ENCODE measurements around the gene CRIP1. TPM values are rescaled to one million over a fixed set of nuclear protein-coding genes. Genes with fewer than 3 reads are reported as not detected.

Gene CRIP1
- total and polyA plus RNA-seq, 12 donors: 34.0 to 170 (median 56.0) TPM

DNA sequence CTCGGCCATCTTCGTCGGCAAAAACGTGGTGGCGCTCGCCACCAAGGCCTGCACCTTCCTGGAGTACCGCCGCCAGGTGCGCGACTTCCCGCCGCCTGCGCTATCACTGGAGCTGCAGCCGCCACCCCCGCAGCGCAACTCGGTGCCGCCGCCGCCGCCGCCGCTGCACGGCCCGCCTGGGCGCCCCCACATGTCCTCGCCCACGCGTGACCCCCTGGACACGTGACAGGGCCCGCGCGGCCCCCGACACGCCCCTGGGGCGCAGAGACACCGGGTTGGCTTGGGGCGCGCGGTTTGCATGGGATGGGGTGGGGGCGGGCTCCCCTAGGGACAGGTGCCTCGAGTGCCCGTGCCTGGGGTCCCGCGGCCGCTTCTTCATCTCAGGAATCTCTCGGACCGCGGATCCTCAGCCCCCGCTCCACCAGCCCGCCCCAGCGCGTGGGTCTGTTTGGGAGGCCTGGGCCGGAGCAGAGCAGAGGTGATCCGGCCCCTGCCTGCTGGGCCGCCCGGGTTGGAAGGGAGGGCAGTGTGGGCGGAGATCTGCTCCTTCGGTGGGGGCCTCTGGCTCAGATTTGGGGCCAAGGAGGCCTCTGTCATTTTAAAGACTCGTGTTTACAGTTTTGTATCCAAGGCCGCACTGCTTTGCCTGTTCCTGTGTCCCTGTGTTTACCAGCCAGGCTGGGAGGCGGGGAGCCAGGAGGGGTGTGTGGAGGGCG is 43.0 kb downstream of the CRIP1 start:
- peak in 1 of 8 donors; percentile 23 for ATAC-seq
- no peaks in the 10 kb centered on the region for H3K9me3 ChIP-seq
- peak overlapping the region; percentile 14 to 83 (median 69) for H3K4me3 ChIP-seq
- WGBS, 2 donors: 53 to 54% methylated on average over 55 to 62 of the region's 63 CpGs
- peaks cover 11 to 38% (median 30%) of the 10 kb centered on the region in 9 donors for H3K4me1 ChIP-seq
- peak in 1 of 2 donors; percentile 66 for DNase-seq
- H3K27ac ChIP-seq: peak overlapping the region in 3 of 10 donors; percentile 15 to 28 (median 17)
- H3K36me3 ChIP-seq: no peaks in the 10 kb centered on the region
- H3K27me3 ChIP-seq: peaks cover 0 to 54% (median 0%) of the 10 kb centered on the region in 7 donors
- intact Hi-C loops (cut with DNase I): loop anchor here in 8 of 10 donors (2.0 to 10.0 kb wide), 7 partner anchors 37 to 162 kb away; partner anchors contain the start of gene TEDC1 (in 2 of the 8)
- TF ChIP-seq, protein P1, sequence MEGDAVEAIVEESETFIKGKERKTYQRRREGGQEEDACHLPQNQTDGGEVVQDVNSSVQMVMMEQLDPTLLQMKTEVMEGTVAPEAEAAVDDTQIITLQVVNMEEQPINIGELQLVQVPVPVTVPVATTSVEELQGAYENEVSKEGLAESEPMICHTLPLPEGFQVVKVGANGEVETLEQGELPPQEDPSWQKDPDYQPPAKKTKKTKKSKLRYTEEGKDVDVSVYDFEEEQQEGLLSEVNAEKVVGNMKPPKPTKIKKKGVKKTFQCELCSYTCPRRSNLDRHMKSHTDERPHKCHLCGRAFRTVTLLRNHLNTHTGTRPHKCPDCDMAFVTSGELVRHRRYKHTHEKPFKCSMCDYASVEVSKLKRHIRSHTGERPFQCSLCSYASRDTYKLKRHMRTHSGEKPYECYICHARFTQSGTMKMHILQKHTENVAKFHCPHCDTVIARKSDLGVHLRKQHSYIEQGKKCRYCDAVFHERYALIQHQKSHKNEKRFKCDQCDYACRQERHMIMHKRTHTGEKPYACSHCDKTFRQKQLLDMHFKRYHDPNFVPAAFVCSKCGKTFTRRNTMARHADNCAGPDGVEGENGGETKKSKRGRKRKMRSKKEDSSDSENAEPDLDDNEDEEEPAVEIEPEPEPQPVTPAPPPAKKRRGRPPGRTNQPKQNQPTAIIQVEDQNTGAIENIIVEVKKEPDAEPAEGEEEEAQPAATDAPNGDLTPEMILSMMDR (IDR thresholded peaks at IDR 0.05): no peak

DNA sequence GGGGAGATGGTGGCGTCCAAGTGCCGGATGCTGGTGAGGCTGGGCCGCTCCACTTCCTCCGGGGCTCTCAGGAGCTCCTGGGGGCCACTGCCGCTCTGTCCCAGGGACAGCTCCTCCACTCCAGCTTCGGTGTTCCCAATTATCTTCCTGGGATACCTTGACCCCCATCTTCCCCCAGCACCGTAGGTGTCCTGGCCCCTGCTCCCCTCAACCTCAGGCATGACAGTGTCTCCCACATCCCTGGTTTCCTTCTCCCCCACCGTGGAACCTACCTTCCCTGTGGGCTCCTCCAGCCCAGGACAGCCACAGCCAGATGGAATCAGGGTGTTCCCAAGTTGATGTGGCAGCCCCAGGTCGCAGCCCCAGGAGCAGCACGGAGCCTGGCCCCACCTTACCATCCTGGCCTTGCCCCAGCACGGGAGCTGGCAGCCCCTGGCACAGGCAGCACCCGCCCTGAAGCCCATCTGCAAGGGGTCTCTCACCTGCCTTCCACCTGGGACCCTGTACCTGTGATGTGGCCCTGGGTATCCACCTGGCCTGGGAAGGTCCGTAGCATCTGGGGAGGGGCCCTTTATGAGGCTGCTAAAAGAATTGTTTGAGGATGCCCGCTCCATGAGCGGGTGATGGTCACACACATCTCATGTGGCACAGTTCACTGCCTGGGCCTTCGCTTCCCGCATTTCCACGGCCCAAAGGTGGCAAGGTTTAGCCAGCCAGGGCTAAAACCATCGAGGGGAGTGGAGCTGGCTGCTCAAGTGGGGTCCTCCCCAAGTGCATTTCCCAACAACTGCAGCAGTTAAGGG is 43.8 kb downstream of the CRIP1 start:
- Histone ChIP-seq H3K4me3 (peak overlapping the region in 2 of 10 donors; percentile 78 to 83), H3K9me3 (no peaks in the 10 kb centered on the region), H3K27me3 (peaks cover 0 to 48% (median 0%) of the 10 kb centered on the region in 7 donors), H3K27ac (peak overlapping the region in 2 of 10 donors; percentile 17 to 28), H3K36me3 (no peaks in the 10 kb centered on the region), H3K4me1 (peaks cover 11 to 38% (median 30%) of the 10 kb centered on the region in 9 donors)
- TF ChIP-seq, protein P1 (IDR thresholded peaks at IDR 0.05): no peak
- WGBS, 2 donors: 74 to 89% methylated on average over 18 to 19 of the region's 19 CpGs
- ATAC-seq: peak in 4 of 8 donors; percentile 6 to 39 (median 28)
- no peak for DNase-seq
- intact Hi-C loops (cut with DNase I): no loop called here

DNA sequence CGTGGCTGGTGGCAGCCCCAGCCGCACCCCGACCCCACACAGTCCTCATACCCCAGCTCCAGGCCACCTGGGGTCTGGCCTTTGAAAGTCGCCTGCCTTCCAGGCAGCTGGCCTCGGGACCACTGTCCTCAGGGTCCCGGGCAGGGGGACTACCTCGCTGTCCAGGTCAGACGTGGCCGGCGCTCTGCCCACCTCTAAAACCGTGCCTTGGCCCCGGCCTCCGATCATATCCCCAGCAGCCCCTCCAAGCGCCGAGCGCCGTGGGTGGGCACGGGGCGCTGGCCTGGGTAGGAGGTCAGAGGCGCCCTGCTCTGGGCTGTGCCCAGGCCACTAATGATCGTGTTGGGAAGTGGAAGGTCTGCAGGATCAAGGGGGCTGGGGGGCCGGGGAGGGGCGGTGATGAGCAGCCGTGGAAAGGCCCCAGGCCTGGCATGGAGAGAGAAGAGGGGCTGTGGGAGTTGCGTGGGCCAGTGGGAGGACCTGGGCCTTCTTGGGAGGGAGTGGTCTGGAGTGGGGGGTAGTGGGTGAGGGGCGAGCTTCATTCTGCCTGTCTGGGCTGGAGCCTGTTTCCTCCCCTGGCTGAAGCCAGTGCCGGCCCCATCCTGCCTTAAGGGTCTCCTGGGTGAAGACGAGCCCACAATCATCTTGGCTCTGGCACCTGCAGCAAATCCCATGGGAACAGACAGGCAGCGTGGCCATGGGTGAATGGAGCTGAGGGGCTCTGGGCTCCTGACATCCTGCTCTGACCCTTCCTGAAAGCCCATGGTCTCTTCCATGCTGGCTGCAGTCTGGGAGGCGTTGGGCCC is 44.6 kb downstream of the CRIP1 start:
- DNase-seq (no peak), ATAC-seq (no peak)
- H3K9me3 ChIP-seq: no peaks in the 10 kb centered on the region
- no peak overlapping the region for H3K27ac ChIP-seq
- no peaks in the 10 kb centered on the region for H3K36me3 ChIP-seq
- H3K27me3 ChIP-seq: peaks cover 0 to 40% (median 7%) of the 10 kb centered on the region in 7 donors
- WGBS, 2 donors: 95% methylated on average over 30 of the region's 30 CpGs
- peaks cover 11 to 34% (median 30%) of the 10 kb centered on the region in 9 donors for H3K4me1 ChIP-seq
- TF ChIP-seq, protein P1 (IDR thresholded peaks at IDR 0.05): no peak
- no peak overlapping the region for H3K4me3 ChIP-seq
- intact Hi-C loops (cut with DNase I): no loop called here
